Raji (cell line): Measurements from ENCODE around the gene IL2.

Experiments used
- POLR2A ChIP-seq: IDR thresholded peaks from 2 replicates; pipeline ENCODE4 v1.6.1; 2011; ENCODE audit warnings: low read depth, low read length, control low read depth; ENCODE audit not compliant: insufficient read depth

The IL2 gene

DNA sequence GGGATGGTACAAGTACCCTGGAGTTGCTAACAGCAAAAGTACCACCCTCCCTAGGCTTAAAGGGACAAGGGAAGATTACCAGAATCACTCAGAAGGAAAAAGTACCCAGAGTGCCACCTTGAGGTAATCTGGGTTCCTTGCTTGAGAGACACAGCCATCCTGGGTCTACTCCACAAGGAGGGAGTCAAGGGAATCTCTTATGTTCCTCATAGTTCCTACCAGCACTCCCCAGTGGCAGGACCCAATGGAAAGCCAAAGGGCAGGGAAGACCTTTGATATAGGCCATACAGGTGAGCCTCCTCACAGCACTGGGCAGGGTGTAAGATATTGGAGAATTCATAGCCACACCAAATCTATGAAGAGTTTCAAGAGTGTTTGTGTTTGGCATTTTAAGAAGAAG, 5.7 kb downstream of the IL2 start:
- TF ChIP-seq POLR2A = no peak

- TF ChIP-seq POLR2A = no peak
Observed at GRCh38 chr4:122434285-122434684, 22.2 kb downstream of the IL2 start.

GRCh38 chr4:122431351-122431750, 25.2 kb downstream of the IL2 start:
- no peak for TF ChIP-seq POLR2A

- no peak for TF ChIP-seq POLR2A
Observed at GRCh38 chr4:122423246-122423645, 33.3 kb downstream of the IL2 start.

- no peak for TF ChIP-seq POLR2A
Observed at GRCh38 chr4:122412547-122412946, 44.0 kb downstream of the IL2 start.

- TF ChIP-seq POLR2A = no peak
Observed at GRCh38 chr4:122403861-122404260, 52.7 kb downstream of the IL2 start.
